GM21619 (cell line): ENCODE data around the gene HMX1.

Source experiments
- ATAC-seq: cut with Tn5 transposase; IDR thresholded peaks from one replicate; pipeline ENCODE4 v1.9.1; 2021; ENCODE audit not compliant: unreplicated experiment

The HMX1 gene

GRCh38 chr4:8821151-8821950, 50.3 kb downstream of the HMX1 start:
- no peak for ATAC-seq

- no peak for ATAC-seq
Measured at GRCh38 chr4:8820178-8821102, 51.2 kb downstream of the HMX1 start.

- no peak for ATAC-seq
Measured at GRCh38 chr4:8819473-8820177, 52.0 kb downstream of the HMX1 start.

GRCh38 chr4:8819019-8819418, 52.6 kb downstream of the HMX1 start:
- no peak for ATAC-seq

GRCh38 chr4:8818063-8818881, 53.4 kb downstream of the HMX1 start:
- no peak for ATAC-seq

GRCh38 chr4:8817813-8818062, 53.9 kb downstream of the HMX1 start:
- ATAC-seq: no peak

DNA sequence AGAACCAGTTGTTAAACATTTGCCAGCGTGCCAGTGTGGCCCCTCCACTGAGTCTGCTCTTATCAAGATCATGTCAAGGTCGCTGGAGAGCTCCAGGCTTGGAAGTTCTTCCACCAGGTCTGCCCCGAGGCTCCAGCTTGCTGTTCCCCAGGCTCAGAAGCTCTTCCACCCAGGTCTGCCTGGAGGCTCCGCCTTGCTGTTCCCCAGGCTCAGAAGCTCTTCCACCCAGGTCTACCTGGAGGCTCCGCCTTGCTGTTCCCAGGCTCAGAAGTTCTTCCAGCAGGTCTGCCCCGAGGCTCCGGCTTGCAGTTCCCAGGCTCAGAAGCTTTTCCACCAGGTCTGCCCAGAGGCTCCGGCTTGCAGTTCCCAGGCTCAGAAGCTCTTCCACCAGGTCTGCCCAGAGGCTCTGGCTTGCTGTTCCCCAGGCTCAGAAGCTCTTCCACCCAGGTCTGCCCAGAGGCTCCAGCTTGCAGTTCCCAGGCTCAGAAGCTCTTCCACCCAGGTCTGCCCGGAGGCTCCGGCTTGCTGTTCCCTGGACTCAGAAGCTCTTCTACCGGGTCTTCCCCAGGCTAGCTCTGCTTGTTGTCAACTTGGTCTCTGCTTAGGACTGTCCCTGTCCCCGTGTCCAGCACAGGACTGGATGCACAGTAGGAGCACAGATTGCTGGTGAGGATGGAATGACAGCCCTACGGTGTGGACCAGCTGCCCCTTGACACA, 54.4 kb downstream of the HMX1 start:
- ATAC-seq: no peak
